SK-N-SH (cell line): Measurements from ENCODE around the gene SMCO4. TPM values are rescaled to one million over a fixed set of nuclear protein-coding genes. Genes with fewer than 3 reads are reported as not detected.
A peak's percentile ranks its signal among the peaks of the same experiment; 100 is the strongest.

ENCODE experiments used
- CTCF ChIA-PET: fragments of 300-600, 350-600 bp; formaldehyde crosslinking; extraction: SDS; loops from one replicate; lab custom pipeline; 2021; lab: Yijun Ruan, JAX
- POLR2A ChIA-PET: fragments of 350-600 bp; sonication (Branson Sonifier 250); formaldehyde crosslinking; extraction: SDS; loops from one replicate; lab custom pipeline; 2020; ENCODE audit warnings: antibody characterized with exemption, inconsistent platforms; lab: Yijun Ruan, JAX
- DNase-seq: peaks from one replicate; pipeline ENCODE4 v3.0.0; 2012
- H2AFZ ChIP-seq: fragments of 200-600 bp; sonication (generic); 2 replicates; pipeline ENCODE4 v1.8.1; 2016; ENCODE audit warnings: antibody characterized with exemption, mild to moderate bottlenecking, low read depth
- H3F3A ChIP-seq: fragments of 200-600 bp; sonication (generic); replicated peaks from 2 replicates; pipeline ENCODE3; 2016; ENCODE audit warnings: antibody characterized with exemption, mild to moderate bottlenecking; ENCODE audit not compliant: insufficient read depth
- H3K27ac ChIP-seq, 2 experiments: fragments of 200-500 bp in 1 of 2; fragments of 200-600 bp in 1 of 2; sonication (Bioruptor generic) in 1 of 2; sonication (generic), shearing (Covaris generic) in 1 of 2; 2 replicates each; pipeline versions ENCODE4 v1.5.1 to v1.6.1; 2014 to 2016; ENCODE audit warnings: low read depth in 2 of 2, inconsistent platforms in 1 of 2, low read length in 1 of 2, mild to moderate bottlenecking in 1 of 2, mixed read lengths in 1 of 2
- H3K27me3 ChIP-seq: fragments of 200-600 bp; sonication (generic), shearing (Covaris generic); 2 replicates; pipeline ENCODE4 v1.6.1; 2016; ENCODE audit warnings: mixed run types; ENCODE audit not compliant: insufficient read depth
- H3K36me3 ChIP-seq, 2 experiments: fragments of 200-500 bp in 1 of 2; fragments of 200-600 bp in 1 of 2; sonication (Bioruptor generic) in 1 of 2; sonication (generic) in 1 of 2; replicated peaks in 1 of 2; 2 replicates each; pipeline versions ENCODE3 to v1.5.1; 2014 to 2016; ENCODE audit warnings: low read length in 1 of 2, mild to moderate bottlenecking in 1 of 2; ENCODE audit not compliant: insufficient read depth in 2 of 2, control insufficient read depth in 1 of 2
- H3K4me1 ChIP-seq, 2 experiments: fragments of 200-500 bp in 1 of 2; fragments of 200-600 bp in 1 of 2; sonication (Bioruptor generic) in 1 of 2; sonication (generic), shearing (Covaris generic) in 1 of 2; 2 replicates each; pipeline versions ENCODE4 v1.5.1 to v1.6.1; 2014 to 2016; ENCODE audit warnings: low read depth in 1 of 2, low read length in 1 of 2, mixed run types in 1 of 2; ENCODE audit not compliant: insufficient read depth in 2 of 2, control insufficient read depth in 1 of 2
- H3K4me2 ChIP-seq: fragments of 200-600 bp; sonication (generic), shearing (Covaris generic); 2 replicates; pipeline ENCODE4 v1.6.1; 2017; ENCODE audit warnings: mixed run types
- H3K4me3 ChIP-seq, 2 experiments: fragments of 200-500 bp in 1 of 2; fragments of 200-600 bp in 1 of 2; sonication (Bioruptor generic) in 1 of 2; sonication (generic), shearing (Covaris generic) in 1 of 2; 2 replicates each; pipeline versions ENCODE4 v1.5.1 to v1.8.1; 2014 to 2016; ENCODE audit warnings: low read depth in 2 of 2, inconsistent platforms in 1 of 2, low read length in 1 of 2, mild to moderate bottlenecking in 1 of 2, mixed read lengths in 1 of 2, moderate library complexity in 1 of 2
- H3K79me2 ChIP-seq: fragments of 200-600 bp; sonication (generic); 2 replicates; pipeline ENCODE4 v1.8.1; 2017; ENCODE audit warnings: mild to moderate bottlenecking; ENCODE audit not compliant: insufficient read depth
- H3K9ac ChIP-seq: fragments of 200-600 bp; sonication (generic); 2 replicates; pipeline ENCODE4 v1.6.1; 2017; ENCODE audit warnings: mixed run types
- H3K9me2 ChIP-seq: fragments of 200-600 bp; sonication (generic); 2 replicates; pipeline ENCODE4 v1.6.1; 2017; ENCODE audit warnings: mixed run types
- H3K9me3 ChIP-seq: fragments of 200-600 bp; sonication (generic); 2 replicates; pipeline ENCODE4 v1.6.1; 2017; ENCODE audit warnings: mixed run types, mild to moderate bottlenecking, moderate library complexity
- H4K20me1 ChIP-seq: fragments of 200-600 bp; sonication (generic); 2 replicates; pipeline ENCODE4 v1.6.1; 2017; ENCODE audit warnings: mild to moderate bottlenecking, mixed run types; ENCODE audit not compliant: insufficient read depth
- CHD2 ChIP-seq: fragments of 150-350 bp; IDR thresholded peaks from 2 replicates; pipeline ENCODE4 v1.6.1; 2018; ENCODE audit warnings: low read length; ENCODE audit not compliant: partially characterized antibody
- ELF1 ChIP-seq: IDR thresholded peaks from 2 replicates; pipeline ENCODE4 v1.4.0; 2012
- EP300 ChIP-seq, 2 experiments: IDR thresholded peaks; 2 replicates each; pipeline versions ENCODE4 v1.4.0 to v1.6.1; 2012; ENCODE audit warnings: borderline replicate concordance in 1 of 2, low read depth in 1 of 2, low read length in 1 of 2
- EZH2phosphoT487 ChIP-seq: fragments of 200-600 bp; sonication (generic); IDR thresholded peaks from 2 replicates; pipeline ENCODE4 v1.6.1; 2017; ENCODE audit warnings: low read depth, mixed run types, mild to moderate bottlenecking, antibody characterized with exemption, moderate library complexity, borderline replicate concordance
- FOSL2 ChIP-seq: IDR thresholded peaks from 2 replicates; pipeline ENCODE4 v1.4.0; 2012; ENCODE audit warnings: low read depth, mild to moderate bottlenecking, moderate library complexity, borderline replicate concordance
- GABPA ChIP-seq: IDR thresholded peaks from 2 replicates; pipeline ENCODE4 v1.4.0; 2012; ENCODE audit warnings: low read depth, mild to moderate bottlenecking
- JUND ChIP-seq: IDR thresholded peaks from 2 replicates; pipeline ENCODE4 v1.4.0; 2012
- NRF1 ChIP-seq: IDR thresholded peaks from 2 replicates; pipeline ENCODE4 v1.6.1; 2012; ENCODE audit warnings: low read depth, mild to moderate bottlenecking, low read length
- POLR2AphosphoS5 ChIP-seq: IDR thresholded peaks from 2 replicates; pipeline ENCODE4 v1.6.1; 2012; ENCODE audit warnings: low read depth, low read length
- RAD21 ChIP-seq: IDR thresholded peaks from 2 replicates; pipeline ENCODE4 v1.6.1; 2012; ENCODE audit warnings: mild to moderate bottlenecking, low read length
- RCOR1 ChIP-seq: fragments of 150-350 bp; IDR thresholded peaks from 2 replicates; pipeline ENCODE4 v1.6.1; 2017; ENCODE audit warnings: antibody characterized with exemption, low read length
- RFX5 ChIP-seq: IDR thresholded peaks from 2 replicates; pipeline ENCODE4 v1.6.1; 2012; ENCODE audit warnings: mild to moderate bottlenecking, improper control_type of control experiment, low read length
- SIN3A ChIP-seq: IDR thresholded peaks from 2 replicates; pipeline ENCODE4 v1.6.1; 2012; ENCODE audit warnings: low read depth, mild to moderate bottlenecking, low read length, moderate library complexity, borderline replicate concordance
- TAF1 ChIP-seq: IDR thresholded peaks from 2 replicates; pipeline ENCODE4 v1.6.1; 2012; ENCODE audit warnings: low read depth, mild to moderate bottlenecking, low read length, moderate library complexity, borderline replicate concordance
- TCF12 ChIP-seq: IDR thresholded peaks from 2 replicates; pipeline ENCODE4 v1.4.0; 2012
- TEAD4 ChIP-seq: IDR thresholded peaks from 2 replicates; pipeline ENCODE4 v1.4.0; 2012; ENCODE audit warnings: mild to moderate bottlenecking, borderline replicate concordance; ENCODE audit not compliant: insufficient read depth
- WGBS: methylation state at CpG from one replicate; pipeline ENCODE4 v1.1.6; 2017; ENCODE audit warnings: low lambda C conversion rate; 5-methylcytosine and 5-hydroxymethylcytosine counted together
- polyA plus RNA-seq, 3 experiments: library from polyadenylated mRNA; depleted of rRNA; stranded (reverse); fragments of >200 nt; gene quantifications; 2 replicates each; pipeline ENCODE4 v1.2.3, GENCODE V29; 2012
- TF ChIP-seq, protein P1 (sequence below): IDR thresholded peaks from 2 replicates; pipeline ENCODE4; 2012
- TF ChIP-seq, protein P2 (sequence below): fragments of 150-350 bp; IDR thresholded peaks from 2 replicates; pipeline ENCODE4 v1.6.1; 2017; ENCODE audit warnings: antibody characterized with exemption, low read length, low read depth, borderline replicate concordance
- TF ChIP-seq, protein P3 (sequence below): fragments of 150-350 bp; IDR thresholded peaks from 2 replicates; pipeline ENCODE4 v1.6.1; 2016; ENCODE audit warnings: mild to moderate bottlenecking, low read depth, low read length

SMCO4 gene
- polyA plus RNA-seq, 1 of the 3 experiments (the other 2 are of a cell fraction) = 9.0 TPM

DNA sequence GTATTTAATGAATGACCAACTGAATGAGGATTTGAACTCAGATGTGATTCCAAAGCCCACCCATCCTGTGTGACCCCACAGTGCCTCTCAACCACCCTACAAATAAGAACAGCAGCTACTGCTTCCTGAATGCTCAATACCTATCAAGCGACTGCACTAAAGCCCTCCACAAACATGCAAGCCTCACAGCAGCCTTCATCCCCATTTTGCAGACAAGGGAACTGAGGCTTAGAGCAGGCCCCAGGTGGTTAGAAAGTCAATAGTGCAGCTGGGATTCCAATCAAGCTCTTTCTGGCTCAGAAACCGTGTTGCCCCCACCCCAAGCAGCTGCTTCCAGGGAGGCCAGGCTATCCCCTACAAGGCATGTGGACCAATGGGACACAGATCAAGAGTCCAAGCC lies 57.2 kb downstream of the SMCO4 start:
- 83% methylated on average over 1 of the region's 2 CpGs for WGBS
- ChIA-PET POLR2A (no interaction called here), CTCF (interaction anchor here (1.1 kb wide), 1 partner anchor 22 kb away, joined by 3 read pairs; no protein-coding TSS in a partner anchor)
- no peaks in the 10 kb centered on the region for H4K20me1 ChIP-seq
- no peaks in the 10 kb centered on the region for H3K9me2 ChIP-seq
- H3K9ac ChIP-seq = no peak overlapping the region
- no peak overlapping the region for H2AFZ ChIP-seq
- H3K79me2 ChIP-seq = no peaks in the 10 kb centered on the region
- peaks cover 0 to 6% of the 10 kb centered on the region in 2 experiments; a peak in 1 of 4 replicates for H3K4me1 ChIP-seq
- TF ChIP-seq GABPA = no peak
- TF ChIP-seq, protein P1, sequence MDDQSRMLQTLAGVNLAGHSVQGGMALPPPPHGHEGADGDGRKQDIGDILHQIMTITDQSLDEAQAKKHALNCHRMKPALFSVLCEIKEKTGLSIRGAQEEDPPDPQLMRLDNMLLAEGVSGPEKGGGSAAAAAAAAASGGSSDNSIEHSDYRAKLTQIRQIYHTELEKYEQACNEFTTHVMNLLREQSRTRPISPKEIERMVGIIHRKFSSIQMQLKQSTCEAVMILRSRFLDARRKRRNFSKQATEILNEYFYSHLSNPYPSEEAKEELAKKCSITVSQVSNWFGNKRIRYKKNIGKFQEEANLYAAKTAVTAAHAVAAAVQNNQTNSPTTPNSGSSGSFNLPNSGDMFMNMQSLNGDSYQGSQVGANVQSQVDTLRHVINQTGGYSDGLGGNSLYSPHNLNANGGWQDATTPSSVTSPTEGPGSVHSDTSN = no peak
- TF ChIP-seq SIN3A = no peak
- no peak for TF ChIP-seq TEAD4
- no peak for TF ChIP-seq POLR2AphosphoS5
- TF ChIP-seq, protein P2, sequence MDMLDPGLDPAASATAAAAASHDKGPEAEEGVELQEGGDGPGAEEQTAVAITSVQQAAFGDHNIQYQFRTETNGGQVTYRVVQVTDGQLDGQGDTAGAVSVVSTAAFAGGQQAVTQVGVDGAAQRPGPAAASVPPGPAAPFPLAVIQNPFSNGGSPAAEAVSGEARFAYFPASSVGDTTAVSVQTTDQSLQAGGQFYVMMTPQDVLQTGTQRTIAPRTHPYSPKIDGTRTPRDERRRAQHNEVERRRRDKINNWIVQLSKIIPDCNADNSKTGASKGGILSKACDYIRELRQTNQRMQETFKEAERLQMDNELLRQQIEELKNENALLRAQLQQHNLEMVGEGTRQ = no peak
- no peak for TF ChIP-seq JUND
- no peak for TF ChIP-seq ELF1
- TF ChIP-seq FOSL2 = no peak
- no peak for TF ChIP-seq NRF1
- no peak for TF ChIP-seq EP300 (IDR thresholded peaks at IDR 0.05; ENCODE audit: borderline replicate concordance in 1 of 2, low read depth in 1 of 2, low read length in 1 of 2)
- no peak for TF ChIP-seq EZH2phosphoT487
- TF ChIP-seq CHD2 = no peak
- TF ChIP-seq RAD21 = no peak
- TF ChIP-seq, all 33 proteins: peak for 0
- no peak overlapping the region for H3K4me2 ChIP-seq
- H3K36me3 ChIP-seq = no peaks in the 10 kb centered on the region
- no peaks in the 10 kb centered on the region for H3K9me3 ChIP-seq
- H3K27ac ChIP-seq = no peak overlapping the region
- no peak for DNase-seq
- no peaks in the 10 kb centered on the region for H3K27me3 ChIP-seq
- no peaks in the 10 kb centered on the region for H3F3A ChIP-seq
- H3K4me3 ChIP-seq = no peak overlapping the region

DNA sequence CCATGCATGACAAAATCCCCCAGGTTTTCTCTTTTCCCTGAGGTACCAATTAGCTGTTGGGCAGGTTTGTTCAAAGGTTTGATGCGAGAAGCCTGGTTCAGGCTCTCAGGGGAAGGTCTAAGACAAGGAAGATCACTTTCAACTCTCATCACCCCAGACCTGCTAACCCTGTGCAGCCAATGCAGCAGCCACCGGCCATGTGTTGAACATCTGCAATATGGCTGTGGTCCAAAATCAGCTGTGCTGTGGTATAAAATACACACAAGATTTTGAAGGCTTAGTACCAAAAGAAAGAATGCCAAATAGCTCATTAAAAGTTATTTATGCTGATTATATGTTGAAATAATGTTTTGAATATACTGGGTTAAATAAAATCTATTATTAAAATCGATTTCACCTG lies 58.5 kb downstream of the SMCO4 start:
- CTCF ChIA-PET = interaction anchor here (0.6 to 1.2 kb wide), 2 partner anchors 95 to 250 kb away, joined by 3 to 4 read pairs; no protein-coding TSS in a partner anchor
- WGBS = 22% methylated on average over 3 of the region's 3 CpGs
- TF ChIP-seq TAF1 (no peak), TCF12 (0 out of 2 replicates have a peak, but pooled peaks have one; percentile 8), RFX5 (no peak), RCOR1 (0 out of 2 replicates have a peak, but pooled peaks have one; percentile 25), CHD2 (no peak), FOSL2 (no peak)
- TF ChIP-seq, protein P1 = no peak
- TF ChIP-seq, protein P3, sequence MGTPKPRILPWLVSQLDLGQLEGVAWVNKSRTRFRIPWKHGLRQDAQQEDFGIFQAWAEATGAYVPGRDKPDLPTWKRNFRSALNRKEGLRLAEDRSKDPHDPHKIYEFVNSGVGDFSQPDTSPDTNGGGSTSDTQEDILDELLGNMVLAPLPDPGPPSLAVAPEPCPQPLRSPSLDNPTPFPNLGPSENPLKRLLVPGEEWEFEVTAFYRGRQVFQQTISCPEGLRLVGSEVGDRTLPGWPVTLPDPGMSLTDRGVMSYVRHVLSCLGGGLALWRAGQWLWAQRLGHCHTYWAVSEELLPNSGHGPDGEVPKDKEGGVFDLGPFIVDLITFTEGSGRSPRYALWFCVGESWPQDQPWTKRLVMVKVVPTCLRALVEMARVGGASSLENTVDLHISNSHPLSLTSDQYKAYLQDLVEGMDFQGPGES = no peak
- TF ChIP-seq, all 33 proteins: peak for 2

More for the DNA sequence above, 58.5 kb downstream of the SMCO4 start:
- peaks cover 0 to 6% of the 10 kb centered on the region in 2 experiments; a peak in 1 of 4 replicates for H3K4me1 ChIP-seq
- POLR2A ChIA-PET = no interaction called here
- DNase-seq = peak; percentile 75
- no peaks in the 10 kb centered on the region for H3K36me3 ChIP-seq
- no peaks in the 10 kb centered on the region for H3F3A ChIP-seq
- H3K9me2 ChIP-seq = no peaks in the 10 kb centered on the region
- no peaks in the 10 kb centered on the region for H3K9me3 ChIP-seq
- H3K9ac ChIP-seq = no peak overlapping the region
- H3K27ac ChIP-seq = no peak overlapping the region
- no peak overlapping the region for H3K4me3 ChIP-seq
- no peak overlapping the region for H3K4me2 ChIP-seq
- no peaks in the 10 kb centered on the region for H3K27me3 ChIP-seq
- no peak overlapping the region for H2AFZ ChIP-seq
- no peaks in the 10 kb centered on the region for H3K79me2 ChIP-seq
- no peaks in the 10 kb centered on the region for H4K20me1 ChIP-seq
